ENCODE results near the gene TSHZ2. TPM values are rescaled to one million over a fixed set of nuclear protein-coding genes. Genes with fewer than 3 reads are reported as not detected.
A peak's percentile ranks its signal among the peaks of the same experiment; 100 is the strongest.

TSHZ2 gene
- total and polyA plus RNA-seq, 4 donors: 0.93 to 8.8 (median 3.8) TPM

DNA sequence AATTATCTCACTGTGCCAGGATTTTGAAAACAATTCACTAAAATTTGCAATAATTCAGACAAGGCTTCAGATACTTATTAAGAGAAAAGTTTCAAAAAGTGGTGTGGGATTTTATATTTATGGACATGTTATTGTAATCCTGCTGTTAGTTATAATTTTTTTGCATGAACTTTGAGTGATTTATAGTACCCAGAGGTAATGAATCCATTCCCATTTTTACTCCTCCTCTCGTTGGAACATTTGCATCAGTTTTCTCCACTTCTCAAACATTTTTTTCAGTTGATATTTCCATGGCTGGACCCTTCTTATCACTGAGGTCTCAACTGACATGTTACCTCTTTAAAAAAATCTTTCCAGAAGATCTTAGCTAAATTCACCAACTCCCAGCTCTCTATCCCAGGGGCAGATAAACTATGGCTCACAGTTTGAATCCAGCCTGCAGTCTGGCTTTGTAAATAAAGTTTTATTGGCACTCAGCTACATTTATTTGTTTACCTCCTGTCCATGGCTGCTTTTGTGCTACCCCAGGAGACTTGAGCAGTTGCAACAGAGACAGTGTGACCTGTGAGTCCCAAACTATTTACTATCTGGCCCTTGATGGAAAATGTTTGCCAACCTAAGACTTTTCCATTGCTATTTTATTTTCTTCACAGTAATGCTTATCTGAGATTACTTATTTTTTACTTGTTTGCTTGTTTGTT, 83.4 kb downstream of the TSHZ2 start:
- Histone ChIP-seq H3K4me1 (ENCODE audit: control insufficient read depth in 5 of 5, insufficient read depth in 5 of 5, low read length in 5 of 5) (peaks cover 0 to 19% (median 0%) of the 10 kb centered on the region in 5 donors), H3K27me3 (ENCODE audit: control insufficient read depth in 3 of 3, insufficient read depth in 3 of 3, low read length in 2 of 3) (no peaks in the 10 kb centered on the region), H3K4me3 (no peak overlapping the region), H3K27ac (ENCODE audit: low read depth in 1 of 2, low read length in 1 of 2) (no peak overlapping the region), H3K9me3 (ENCODE audit: control insufficient read depth in 4 of 4, insufficient read depth in 3 of 4, low read length in 3 of 4) (no peaks in the 10 kb centered on the region), H3K9ac (ENCODE audit: insufficient read depth in 1 of 2, low read length in 2 of 2) (no peak overlapping the region), H3K36me3 (ENCODE audit: control insufficient read depth in 4 of 4, insufficient read depth in 4 of 4, low read length in 4 of 4) (peaks cover 0 to 4% (median 0%) of the 10 kb centered on the region in 4 donors)
- ATAC-seq (ENCODE audit: insufficient read depth, low FRiP score) (no peak), DNase-seq (no peak)
- WGBS, 2 donors: 69 to 78% methylated on average over 1 of the region's 1 CpG
- TF ChIP-seq CTCF (IDR thresholded peaks at IDR 0.05; ENCODE audit: control extremely low read depth, extremely low read depth): no peak

DNA sequence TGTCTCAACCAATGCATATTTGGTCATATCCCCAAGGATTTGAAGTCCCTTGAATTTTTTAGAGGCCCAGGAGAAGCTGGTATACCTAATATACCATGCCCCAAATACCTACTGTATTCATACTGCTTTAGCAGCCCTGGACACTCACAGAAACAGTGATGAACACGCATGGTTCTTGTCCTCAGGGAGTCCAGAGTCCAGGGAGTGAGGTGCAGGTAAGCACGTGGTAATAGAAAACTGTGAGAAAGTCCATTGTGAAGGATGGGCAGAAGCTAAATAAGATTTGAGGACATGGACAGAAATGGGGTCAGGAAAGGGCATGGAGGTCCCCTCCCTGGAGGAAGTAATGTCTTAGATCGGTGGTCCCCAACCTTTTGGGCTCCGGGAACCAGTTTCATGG, 85.4 kb downstream of the TSHZ2 start:
- WGBS, 2 donors: 93 to 95% methylated on average over 4 of the region's 4 CpGs
- peaks cover 0 to 4% (median 0%) of the 10 kb centered on the region in 4 donors for H3K36me3 ChIP-seq (ENCODE audit: control insufficient read depth in 4 of 4, insufficient read depth in 4 of 4, low read length in 4 of 4)
- no peak overlapping the region for H3K4me3 ChIP-seq
- H3K27ac ChIP-seq (ENCODE audit: low read depth in 1 of 2, low read length in 1 of 2): no peak overlapping the region
- no peaks in the 10 kb centered on the region for H3K9me3 ChIP-seq (ENCODE audit: control insufficient read depth in 4 of 4, insufficient read depth in 3 of 4, low read length in 3 of 4)
- DNase-seq (no peak), ATAC-seq (ENCODE audit: insufficient read depth, low FRiP score) (no peak)
- peaks cover 0 to 19% (median 0%) of the 10 kb centered on the region in 5 donors for H3K4me1 ChIP-seq (ENCODE audit: control insufficient read depth in 5 of 5, insufficient read depth in 5 of 5, low read length in 5 of 5)
- no peak overlapping the region for H3K9ac ChIP-seq (ENCODE audit: insufficient read depth in 1 of 2, low read length in 2 of 2)
- TF ChIP-seq CTCF (IDR thresholded peaks at IDR 0.05; ENCODE audit: control extremely low read depth, extremely low read depth): no peak
- H3K27me3 ChIP-seq (ENCODE audit: control insufficient read depth in 3 of 3, insufficient read depth in 3 of 3, low read length in 2 of 3): no peaks in the 10 kb centered on the region

DNA sequence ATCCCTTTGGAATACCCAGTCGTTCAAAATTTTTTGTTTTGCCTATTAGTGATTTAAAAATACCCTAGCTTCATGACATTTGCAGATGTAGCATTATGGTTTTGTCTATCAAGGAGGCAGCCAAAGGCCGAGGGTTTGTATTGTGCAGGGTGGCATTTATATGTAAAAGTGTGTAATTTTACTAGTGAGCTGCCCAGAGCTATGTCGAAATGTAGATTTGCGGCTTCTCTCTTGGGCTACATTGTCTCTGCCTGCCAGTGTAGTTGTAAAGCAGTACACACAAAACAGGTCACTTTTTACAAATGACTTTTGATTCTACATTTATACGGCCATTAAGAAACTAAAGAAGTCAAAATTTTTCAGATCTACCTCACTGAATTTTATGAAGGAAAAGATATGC, 87.7 kb downstream of the TSHZ2 start:
- DNase-seq (peak in 1 of 3 donors; percentile 37), ATAC-seq (ENCODE audit: insufficient read depth, low FRiP score) (no peak)
- Histone ChIP-seq H3K9me3 (ENCODE audit: control insufficient read depth in 4 of 4, insufficient read depth in 3 of 4, low read length in 3 of 4) (no peaks in the 10 kb centered on the region), H3K27me3 (ENCODE audit: control insufficient read depth in 3 of 3, insufficient read depth in 3 of 3, low read length in 2 of 3) (no peaks in the 10 kb centered on the region), H3K9ac (ENCODE audit: insufficient read depth in 1 of 2, low read length in 2 of 2) (peak overlapping the region in 1 of 2 donors; percentile 26), H3K36me3 (ENCODE audit: control insufficient read depth in 4 of 4, insufficient read depth in 4 of 4, low read length in 4 of 4) (peaks cover 0 to 4% (median 0%) of the 10 kb centered on the region in 4 donors), H3K4me1 (ENCODE audit: control insufficient read depth in 5 of 5, insufficient read depth in 5 of 5, low read length in 5 of 5) (peaks cover 0 to 19% (median 0%) of the 10 kb centered on the region in 5 donors), H3K4me3 (no peak overlapping the region), H3K27ac (ENCODE audit: low read depth in 1 of 2, low read length in 1 of 2) (no peak overlapping the region)
- WGBS, 2 donors: 86% methylated on average over 5 of the region's 5 CpGs
- no peak for TF ChIP-seq CTCF (IDR thresholded peaks at IDR 0.05; ENCODE audit: control extremely low read depth, extremely low read depth)
